Endometrial microvascular endothelial cells (primary cell): ENCODE results near the gene CNST. TPM values are rescaled to one million over a fixed set of nuclear protein-coding genes. Genes with fewer than 3 reads are reported as not detected.
"Not testable (repeated sequence)": the region's sequence is repeated elsewhere in the genome, so short reads cannot be mapped to it uniquely, and the experiment has no call there.

ENCODE experiments used
- in situ Hi-C: cut with HindIII; loops from 2 replicates; pipeline ENCODE4 v1.10.0; 2017; ENCODE audit warnings: low sequenced_read_pairs, low pct_unique_long_range_greater_than_20kb; ENCODE audit errors: inconsistent ontology term
- total RNA-seq: library from RNA; depleted of rRNA; stranded (reverse); fragments of >200 nt; gene quantifications from one replicate; pipeline ENCODE4 v1.2.3, GENCODE V29; 2015; ENCODE audit errors: inconsistent ontology term

The CNST gene
- total RNA-seq, 1 donor from 2014 or later: 20.3 TPM

- in situ Hi-C loops: no loop called here
These were observed 14.5 kb downstream of the CNST start for GRCh38 chr1:246580497-246581370.

DNA sequence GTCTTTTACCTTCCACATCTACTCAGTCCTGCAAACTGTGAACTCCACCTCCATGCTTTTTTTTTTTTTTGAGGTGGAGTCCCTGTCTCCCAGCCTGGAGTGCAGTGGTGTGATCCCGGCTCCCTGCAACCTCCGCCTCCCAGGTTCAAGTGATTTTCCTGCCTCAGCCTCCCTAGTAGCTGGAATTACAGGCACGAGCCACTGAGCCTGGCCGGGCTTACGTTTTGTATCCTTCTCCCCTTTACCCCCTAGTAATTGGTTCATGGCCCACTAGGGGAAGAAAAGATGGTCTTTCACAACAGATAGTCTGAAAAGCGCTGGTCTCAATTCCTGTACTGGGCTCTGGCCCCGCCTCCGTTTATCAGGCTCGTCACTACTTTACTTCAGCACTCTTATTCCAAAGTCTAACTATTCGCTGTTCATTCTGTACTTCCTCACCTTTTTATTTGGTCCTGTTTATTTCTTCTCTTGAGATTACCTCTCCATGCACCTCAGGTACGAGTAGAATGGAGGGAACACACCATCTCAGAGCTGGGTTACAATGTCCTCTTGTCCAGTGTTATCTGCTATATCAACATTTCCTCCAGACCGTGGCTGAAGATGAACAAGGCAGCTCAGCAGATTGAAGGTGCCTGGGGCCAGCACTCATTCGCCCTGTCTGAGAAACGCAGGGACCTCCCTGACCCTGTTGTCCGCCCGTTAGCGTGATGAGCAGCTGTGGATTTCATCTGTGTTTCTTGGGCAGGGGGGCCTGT, 16.2 kb downstream of the CNST start:
- in situ Hi-C loops: no loop called here

DNA sequence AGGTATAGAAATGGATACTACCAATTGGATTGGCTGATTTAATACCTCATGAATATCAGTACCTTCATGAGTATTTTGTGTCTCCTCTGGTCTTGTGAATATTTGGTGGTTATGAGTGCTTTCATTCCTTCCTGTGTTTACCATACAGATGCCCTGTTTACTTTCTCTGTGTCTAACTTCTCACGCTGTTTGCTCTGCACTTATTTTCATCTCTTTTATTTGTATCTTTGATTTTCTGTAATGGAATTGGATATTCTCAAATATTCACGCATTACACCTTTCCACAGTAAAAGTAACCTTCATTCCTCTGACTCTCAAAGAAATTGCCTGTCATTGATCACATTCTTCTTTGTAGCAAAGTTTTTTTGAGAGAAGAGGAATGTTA, 16.8 kb downstream of the CNST start:
- in situ Hi-C loops: no loop called here

DNA sequence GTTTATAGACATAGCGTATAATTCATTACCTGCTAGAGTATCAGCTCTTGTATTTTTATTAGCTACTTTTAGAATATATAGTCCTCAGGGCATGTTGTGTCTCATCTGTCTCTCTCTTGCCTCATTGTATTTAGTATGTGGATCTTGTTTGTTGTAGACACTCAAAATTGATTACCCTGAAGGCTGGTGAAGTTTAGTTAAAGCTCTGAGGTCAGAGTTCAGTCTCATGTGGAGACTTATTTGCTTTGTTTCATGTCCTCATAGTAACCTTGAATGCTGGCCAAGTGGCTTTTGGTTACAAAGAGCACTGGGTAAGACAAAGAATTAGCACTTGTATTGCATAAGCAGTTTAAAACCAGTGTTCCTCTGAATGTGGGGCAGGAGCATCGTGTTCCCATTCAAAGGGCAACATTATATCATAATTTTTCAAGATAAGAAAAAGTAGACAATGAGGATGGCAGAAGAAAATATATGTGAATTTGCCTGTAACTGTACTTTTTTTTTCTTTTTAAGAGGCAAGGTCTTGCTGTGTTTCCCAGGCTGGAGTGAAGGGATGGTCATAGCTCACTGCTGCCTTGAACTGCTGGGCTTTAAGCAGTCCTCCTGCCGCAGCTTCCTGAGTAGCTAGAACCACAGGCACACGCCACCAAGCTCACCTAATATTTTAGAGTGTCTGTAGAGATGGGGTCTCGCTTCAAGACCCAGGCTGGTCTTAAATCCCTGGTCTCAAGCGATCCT, 17.4 kb downstream of the CNST start:
- in situ Hi-C loops: no loop called here

GRCh38 chr1:246587032-246587431, 20.8 kb downstream of the CNST start:
- in situ Hi-C loops: no loop called here

DNA sequence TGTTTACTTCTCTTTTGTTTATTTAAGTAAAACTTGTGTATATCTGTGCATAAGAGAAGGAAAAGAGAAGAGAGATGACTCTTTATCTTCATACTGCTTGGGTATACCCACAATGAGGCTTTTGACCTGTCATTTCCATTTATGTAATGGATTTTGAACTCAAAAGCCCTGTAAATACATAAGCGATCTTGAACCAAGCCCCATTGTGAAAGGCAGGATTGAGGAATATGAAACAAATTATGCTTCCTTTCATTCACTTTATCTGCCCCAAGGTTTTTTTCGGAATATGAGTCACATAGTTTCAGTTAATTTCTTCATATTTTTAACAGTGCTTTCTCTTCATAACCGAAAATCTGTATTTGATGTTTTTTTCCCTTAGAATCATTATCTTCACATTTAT, 21.4 kb downstream of the CNST start:
- in situ Hi-C loops: no loop called here

DNA sequence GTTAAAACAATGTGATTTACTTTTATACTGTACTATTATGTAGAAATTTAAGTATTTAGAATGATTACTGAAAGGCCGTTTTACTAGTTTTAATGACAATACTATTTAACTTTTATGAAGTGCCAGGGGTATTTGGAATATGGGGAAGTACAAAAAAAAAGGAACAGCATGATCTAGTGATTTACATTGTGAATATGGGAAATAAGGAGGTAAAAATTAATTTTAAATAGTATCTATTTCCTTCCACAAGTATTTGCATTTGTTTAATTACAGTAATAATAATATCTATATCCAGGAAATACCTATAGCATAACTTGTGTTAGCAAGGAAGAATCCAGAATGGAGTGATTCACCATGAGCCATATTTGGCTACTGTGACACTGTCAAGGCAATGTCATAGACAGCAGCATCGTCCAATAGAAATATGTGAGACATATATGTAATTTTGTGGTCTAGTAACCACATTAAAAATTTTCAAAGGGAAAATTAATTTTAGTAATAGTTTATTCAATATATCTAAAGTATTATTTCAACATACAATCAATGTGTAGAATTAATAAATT, 22.0 kb downstream of the CNST start:
- in situ Hi-C loops: no loop called here

DNA sequence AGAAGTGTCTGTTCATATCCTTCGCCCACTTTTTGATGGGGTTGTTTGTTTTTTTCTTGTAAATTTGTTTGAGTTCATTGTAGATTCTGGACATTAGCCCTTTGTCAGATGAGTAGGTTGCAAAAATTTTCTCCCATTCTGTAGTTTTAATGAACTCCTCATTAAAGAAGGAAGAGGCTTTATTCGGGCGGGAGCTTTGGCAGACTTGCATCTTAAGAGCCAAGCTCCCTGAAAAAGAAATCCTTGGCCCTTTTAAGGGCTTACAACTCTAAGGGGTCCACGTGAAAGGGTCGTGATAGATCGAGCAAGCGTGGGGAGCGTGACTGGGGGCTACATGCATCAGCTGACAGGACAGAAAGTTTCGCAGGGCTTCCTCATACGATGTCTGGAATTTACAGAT, 23.7 kb downstream of the CNST start:
- in situ Hi-C loops: not testable (repeated sequence)

DNA sequence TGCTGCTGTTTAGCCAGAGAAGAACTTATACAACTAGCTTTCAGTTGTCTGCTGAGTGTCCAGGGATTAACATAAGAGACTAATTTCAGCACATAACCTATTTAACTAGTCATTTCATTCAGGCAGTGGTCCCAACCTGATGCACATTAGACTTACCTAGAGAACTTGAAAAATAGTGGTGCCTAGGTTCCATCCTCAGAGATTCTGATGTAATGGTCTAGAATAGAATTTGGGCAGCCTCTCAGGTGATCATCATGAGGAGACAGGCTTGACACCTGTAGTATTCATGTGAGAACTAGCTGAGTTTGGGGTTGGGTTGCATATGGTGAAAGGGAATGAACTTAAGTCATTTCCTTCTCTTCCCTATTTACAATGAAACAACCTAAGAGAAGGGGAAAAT, 24.8 kb downstream of the CNST start:
- in situ Hi-C loops: no loop called here

DNA sequence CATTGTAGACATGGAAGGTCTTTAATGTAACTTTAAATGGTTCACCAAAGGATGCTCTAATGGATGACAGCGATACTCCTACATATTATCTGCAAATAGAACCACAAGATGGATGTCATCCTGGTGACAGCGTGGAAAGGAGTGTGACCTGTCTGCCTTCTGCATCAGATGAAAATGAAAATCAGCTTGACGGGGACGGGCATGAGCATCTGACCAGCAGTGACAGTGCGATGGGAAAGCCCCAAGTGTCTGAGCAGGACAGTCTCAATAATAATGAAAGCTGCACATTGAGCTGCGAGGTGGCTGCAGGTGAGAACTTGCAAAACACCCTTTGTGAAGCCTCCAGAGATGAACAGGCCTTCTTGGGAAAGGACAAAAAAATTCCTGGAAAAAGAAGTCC, 25.2 kb downstream of the CNST start:
- in situ Hi-C loops: no loop called here

GRCh38 chr1:246591958-246592357, 25.7 kb downstream of the CNST start:
- in situ Hi-C loops: no loop called here

DNA sequence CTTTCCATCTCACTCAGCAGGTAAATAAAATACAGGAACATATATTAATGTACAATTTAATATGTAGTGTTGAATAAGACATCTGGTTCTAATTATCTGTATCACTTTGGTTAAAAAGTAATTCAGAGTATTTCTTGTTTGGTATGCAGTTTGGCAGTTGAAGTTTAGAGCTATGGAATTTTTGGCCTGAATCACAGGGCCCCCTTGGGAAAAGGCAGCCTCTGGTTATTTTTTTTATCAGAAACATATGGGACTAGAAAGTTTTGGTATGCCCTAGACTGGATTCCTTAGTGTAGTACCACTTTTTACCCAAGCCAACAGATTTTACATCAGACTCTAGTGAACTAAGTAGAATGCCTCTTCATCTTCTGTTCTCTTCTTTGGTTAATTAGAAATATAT, 26.4 kb downstream of the CNST start:
- in situ Hi-C loops: no loop called here

GRCh38 chr1:246595146-246595545, 28.9 kb downstream of the CNST start:
- in situ Hi-C loops: no loop called here

GRCh38 chr1:246597340-246597739, 31.1 kb downstream of the CNST start:
- in situ Hi-C loops: no loop called here

GRCh38 chr1:246597971-246598370, 31.7 kb downstream of the CNST start:
- in situ Hi-C loops: no loop called here

- in situ Hi-C loops: no loop called here
These were observed 33.1 kb downstream of the CNST start for GRCh38 chr1:246599315-246599714.

- in situ Hi-C loops: no loop called here
These were observed 34.3 kb downstream of the CNST start for GRCh38 chr1:246600579-246600978.

DNA sequence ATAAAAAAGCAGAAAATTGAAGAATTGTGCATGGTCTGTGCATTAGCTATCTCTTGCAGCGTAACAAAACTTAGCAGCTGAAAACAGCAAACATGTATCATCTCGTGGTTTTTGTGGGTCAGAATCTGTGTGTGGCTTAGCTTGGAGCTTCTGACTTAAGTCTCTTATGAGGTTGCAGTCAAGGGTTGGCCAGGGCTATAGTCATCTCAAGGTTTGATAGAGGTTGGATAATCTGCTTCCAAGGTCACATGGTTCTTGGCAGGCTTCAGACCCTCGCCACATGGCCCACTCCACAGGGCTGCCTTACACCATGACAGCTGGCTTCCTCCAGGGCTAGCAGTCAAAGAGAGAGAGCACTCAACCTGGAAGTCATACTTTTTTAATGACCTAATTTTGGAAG, 35.9 kb downstream of the CNST start:
- in situ Hi-C loops: no loop called here

- in situ Hi-C loops: not testable (repeated sequence)
These were observed 39.0 kb downstream of the CNST start for GRCh38 chr1:246605231-246605630.
